ENCODE results near the gene BCR. TPM values are rescaled to one million over a fixed set of nuclear protein-coding genes. Genes with fewer than 3 reads are reported as not detected.
A peak's percentile ranks its signal among the peaks of the same experiment; 100 is the strongest.
"Not testable (repeated sequence)": the region's sequence is repeated elsewhere in the genome, so short reads cannot be mapped to it uniquely, and the experiment has no call there.

The BCR gene
- total and polyA plus RNA-seq, 2 of the 8 experiments (the other 6 are each of a cell fraction or from before 2014, with no cell fraction given): 66.7 to 130 TPM

DNA sequence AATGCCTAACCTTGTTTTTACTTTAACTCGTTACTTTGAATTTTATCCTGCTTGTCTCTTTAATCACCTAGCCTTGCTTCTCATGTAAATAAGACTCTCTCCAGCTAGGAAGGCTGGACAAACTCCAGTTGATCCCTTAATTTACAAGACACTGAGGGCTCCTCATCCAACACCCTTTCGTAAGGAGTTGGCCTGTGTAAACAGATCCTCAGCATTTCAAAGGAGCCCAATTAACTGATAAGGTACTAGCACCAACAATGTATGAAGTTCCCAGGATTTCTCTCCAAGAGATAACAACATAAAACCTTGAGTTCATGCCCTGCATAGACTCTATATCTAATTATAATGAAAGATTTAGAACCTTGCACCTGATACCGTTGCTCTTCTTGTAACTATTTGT lies 186.9 kb downstream of the BCR start:
- peaks cover 65 to 95% (median 87%) of the 10 kb centered on the region in 4 experiments for H3K27me3 ChIP-seq (replicated peaks in 1 of 4; ENCODE audit: control insufficient read depth in 3 of 4, extremely low read depth in 1 of 4, insufficient read depth in 3 of 4, low read length in 3 of 4)
- H2AFZ ChIP-seq (ENCODE audit: low read length); H2BK120ac ChIP-seq (replicated peaks; ENCODE audit: low read depth, low read length); H2BK5ac ChIP-seq (ENCODE audit: low read depth, low read length); H3K23ac ChIP-seq (ENCODE audit: insufficient read length); H3K14ac ChIP-seq (ENCODE audit: insufficient read length); H3K36me3 ChIP-seq (ENCODE audit: control insufficient read depth in 2 of 4, insufficient read depth in 4 of 4, low read length in 3 of 4); H3K18ac ChIP-seq (ENCODE audit: extremely low read depth, low read length); H3K23me2 ChIP-seq (ENCODE audit: low read depth, low read length); H3K56ac ChIP-seq (replicated peaks; ENCODE audit: insufficient read length, low read depth, low read length); H4K5ac ChIP-seq (ENCODE audit: insufficient read length, low read depth, low read length); H3K4me1 ChIP-seq (replicated peaks in 1 of 4; ENCODE audit: control insufficient read depth in 3 of 4, insufficient read depth in 4 of 4, low read length in 3 of 4); H2AK5ac ChIP-seq (ENCODE audit: low read depth, low read length); H3K9me3 ChIP-seq (ENCODE audit: insufficient read depth in 2 of 2, low read depth in 1 of 2, low read length in 1 of 2); H3K79me2 ChIP-seq (ENCODE audit: control insufficient read depth in 1 of 2, insufficient read depth in 2 of 2, low read length in 2 of 2); H2BK20ac ChIP-seq (ENCODE audit: low read length); H3K27ac ChIP-seq (ENCODE audit: low read depth, low read length); POLR2A ChIA-PET (ENCODE audit: partially characterized antibody); H3K9ac ChIP-seq (replicated peaks in 1 of 4; ENCODE audit: extremely low read depth in 1 of 4, low read depth in 3 of 4, low read length in 3 of 4); H2BK15ac ChIP-seq (ENCODE audit: low read length); H4K8ac ChIP-seq (ENCODE audit: extremely low read depth, insufficient read depth, low read length); H3K4ac ChIP-seq (replicated peaks; ENCODE audit: insufficient read length, low read depth, low read length); H3K4me3 ChIP-seq (ENCODE audit: extremely low read depth in 1 of 4, insufficient read depth in 2 of 4, low read depth in 3 of 4, low read length in 4 of 4); H4K91ac ChIP-seq (replicated peaks; ENCODE audit: insufficient read length, low read length); H2BK12ac ChIP-seq (ENCODE audit: low read depth, low read length); H4K20me1 ChIP-seq (replicated peaks in 1 of 2; ENCODE audit: control insufficient read depth in 1 of 2, insufficient read depth in 2 of 2, low read length in 2 of 2); H3K79me1 ChIP-seq (ENCODE audit: low read depth, low read length): not testable (repeated sequence)
- peak overlapping the region; percentile 33 to 48; a peak in 3 of 4 replicates for H3K4me2 ChIP-seq (ENCODE audit: insufficient read depth in 1 of 2, low read depth in 2 of 2, low read length in 2 of 2)
- WGBS, 2 experiments (ENCODE audit: extremely low coverage in 1 of 2, insufficient coverage in 1 of 2, insufficient read length in 1 of 2, insufficient replicate concordance in 2 of 2, low coverage in 1 of 2, low lambda C conversion rate in 2 of 2, missing lambda C conversion rate in 1 of 2): 15% methylated on average over 3 of the region's 3 CpGs; no CpG with 5 or more reads in 1 of the 2 experiments
- CTCF ChIA-PET (ENCODE audit: partially characterized antibody): interaction anchor here (0.6 to 2.5 kb wide), 6 partner anchors 10 to 1267 kb away, joined by 3 to 13 read pairs (median 8); no protein-coding TSS in a partner anchor
- DNase-seq (ENCODE audit: low read depth in 1 of 2, low spot score in 2 of 2): peak in 1 of 2 experiments; percentile 17
- peak; percentile 81 for FAIRE-seq
- TF ChIP-seq NANOG (IDR thresholded peaks at IDR 0.05; ENCODE audit: insufficient read depth, low read depth, low read length, poor library complexity, severe bottlenecking): peak; percentile 42
- peak; percentile 13; the same call in 1 of the 2 replicates for TF ChIP-seq POU5F1 (IDR thresholded peaks at IDR 0.05; ENCODE audit: low read depth, low read length)

Small RNA genes within 50 kb of the gene (small RNA-seq; reads per million reads assigned to genes)
- gene BCRP8 (ENCODE audit: insufficient read depth): not detected
- gene RF00017 (ENCODE audit: insufficient read depth): not detected
- gene RF00066 (ENCODE audit: insufficient read depth): not detected
- gene RN7SL263P (ENCODE audit: insufficient read depth): not detected

Other genes starting within 250 kb of the BCR start
- gene GNAZ, start 110.0 kb upstream of the BCR start, total RNA-seq (2021; fragmentation: NEBNext Ultra II Directional; extraction: Animal tissue kit (Norgen Biotek cat#: 25700)): 9.6 and 9.7 TPM in 2 replicates
- gene GNAZ, start 110.0 kb upstream of the BCR start, polyA plus RNA-seq (2011; rRNA removed): 6.6 and 6.9 TPM in 2 replicates
- gene RSPH14, start 38.5 kb upstream of the BCR start, total RNA-seq (2021; fragmentation: NEBNext Ultra II Directional; extraction: Animal tissue kit (Norgen Biotek cat#: 25700)): 0.84 TPM in 1 of 2 replicates, not detected in the other
- 0.28 and 0.30 TPM in 2 replicates for gene RSPH14, start 38.5 kb upstream of the BCR start, polyA plus RNA-seq (2011; rRNA removed)
- gene RAB36, start 35.0 kb upstream of the BCR start, total RNA-seq (2021; fragmentation: NEBNext Ultra II Directional; extraction: Animal tissue kit (Norgen Biotek cat#: 25700)): 1.0 and 1.1 TPM in 2 replicates
- 1.4 and 1.5 TPM in 2 replicates for gene RAB36, start 35.0 kb upstream of the BCR start, polyA plus RNA-seq (2011; rRNA removed)

Data from H1 (cell line).